AG04450 (cell line): ENCODE data around the gene NOC4L. TPM values are rescaled to one million over a fixed set of nuclear protein-coding genes. Genes with fewer than 3 reads are reported as not detected.

Experiments used
- CTCF ChIA-PET: fragments of 300-600, 350-600 bp; formaldehyde crosslinking; extraction: SDS; loops from one replicate; lab custom pipeline; 2022; ENCODE audit warnings: antibody characterized with exemption, inconsistent platforms; lab: Charles Lee
- POLR2A ChIA-PET: fragments of 350-600 bp; formaldehyde crosslinking; extraction: SDS; loops from one replicate; lab custom pipeline; 2021; ENCODE audit warnings: antibody characterized with exemption, inconsistent platforms; lab: Yijun Ruan, JAX
- DNase-seq: peaks from one replicate; pipeline ENCODE4 v3.0.0-alpha.2; 2011; ENCODE audit warnings: low read depth, low spot score
- H3K27ac ChIP-seq: one replicate; pipeline ENCODE4 v1.5.1; 2012; ENCODE audit warnings: low read depth, low read length, control low read depth
- H3K27me3 ChIP-seq: one replicate; pipeline ENCODE4 v1.6.0; 2012; ENCODE audit warnings: low read length; ENCODE audit not compliant: control insufficient read depth, insufficient read depth
- H3K4me3 ChIP-seq: 2 replicates; pipeline ENCODE4 v1.5.1; 2011; ENCODE audit warnings: mild to moderate bottlenecking, low read depth, low read length, control low read depth
- H3K9me3 ChIP-seq: 2 replicates; pipeline ENCODE4 v1.5.1; 2012; ENCODE audit warnings: low read length; ENCODE audit not compliant: control insufficient read depth, insufficient read depth
- CTCF ChIP-seq: IDR thresholded peaks from 2 replicates; pipeline ENCODE4 v1.5.1; 2011; ENCODE audit warnings: low read depth, low read length, control low read depth, inconsistent platforms
- polyA plus RNA-seq: library from polyadenylated mRNA; depleted of rRNA; stranded (reverse); fragments of >200 nt; gene quantifications from 2 replicates; pipeline ENCODE4 v1.2.3, GENCODE V29; 2011

NOC4L gene
- polyA plus RNA-seq, 1 experiment: 2.9 TPM

- TF ChIP-seq CTCF: no peak
- ChIA-PET CTCF (no interaction called here), POLR2A (no interaction called here)
- Histone ChIP-seq H3K4me3 (no peak overlapping the region), H3K9me3 (peaks cover 8% of the 10 kb centered on the region; the same call in 1 of the 2 replicates), H3K27me3 (peaks cover 69% of the 10 kb centered on the region), H3K27ac (no peak overlapping the region)
- no peak for DNase-seq
Measured at GRCh38 chr12:132174015-132174838, 30.0 kb downstream of the NOC4L start.

- H3K9me3 ChIP-seq: peaks cover 9% of the 10 kb centered on the region; the same call in 1 of the 2 replicates
- POLR2A ChIA-PET: no interaction called here
- peaks cover 74% of the 10 kb centered on the region for H3K27me3 ChIP-seq
- no peak overlapping the region for H3K4me3 ChIP-seq
- no peak overlapping the region for H3K27ac ChIP-seq
- TF ChIP-seq CTCF: no peak
- DNase-seq: no peak
- CTCF ChIA-PET: no interaction called here
Measured at GRCh38 chr12:132174839-132175490, 30.7 kb downstream of the NOC4L start.

GRCh38 chr12:132175496-132176384 lies 31.5 kb downstream of the NOC4L start:
- no peak for TF ChIP-seq CTCF
- H3K27ac ChIP-seq: no peak overlapping the region
- H3K9me3 ChIP-seq: peaks cover 10% of the 10 kb centered on the region; the same call in 1 of the 2 replicates
- no peak for DNase-seq
- H3K27me3 ChIP-seq: peaks cover 68% of the 10 kb centered on the region
- no peak overlapping the region for H3K4me3 ChIP-seq
- POLR2A ChIA-PET: no interaction called here
- CTCF ChIA-PET: no interaction called here

- no peak for DNase-seq
- peaks cover 63% of the 10 kb centered on the region for H3K27me3 ChIP-seq
- H3K9me3 ChIP-seq: peaks cover 18% of the 10 kb centered on the region
- TF ChIP-seq CTCF: no peak
- CTCF ChIA-PET: no interaction called here
- no peak overlapping the region for H3K27ac ChIP-seq
- H3K4me3 ChIP-seq: no peak overlapping the region
- POLR2A ChIA-PET: no interaction called here
Measured at GRCh38 chr12:132176385-132176919, 32.2 kb downstream of the NOC4L start.
